H9 (cell line): ENCODE data around the gene FLT3. TPM values are rescaled to one million over a fixed set of nuclear protein-coding genes. Genes with fewer than 3 reads are reported as not detected.

Experiments
- DNase-seq: peaks from one replicate; pipeline ENCODE4 v3.0.0-alpha.2; 2017
- H2AFZ ChIP-seq: one replicate; pipeline ENCODE4 v1.6.1; 2013; ENCODE audit warnings: mild to moderate bottlenecking, low read length, control low read depth, moderate library complexity
- H2AK5ac ChIP-seq: 2 replicates; pipeline ENCODE4 v1.6.1; 2013; ENCODE audit warnings: low read length, control low read depth, mixed read lengths; ENCODE audit not compliant: insufficient read length
- H2BK120ac ChIP-seq: one replicate; pipeline ENCODE4 v1.6.1; 2013; ENCODE audit warnings: low read depth, mild to moderate bottlenecking, low read length, control low read depth, inconsistent platforms; ENCODE audit not compliant: poor library complexity, severe bottlenecking
- H2BK12ac ChIP-seq: 2 replicates; pipeline ENCODE4 v1.6.1; 2013; ENCODE audit warnings: low read length, control low read depth, mixed read lengths, low read depth; ENCODE audit not compliant: insufficient read length
- H2BK15ac ChIP-seq: 2 replicates; pipeline ENCODE4 v1.6.1; 2013; ENCODE audit warnings: low read depth, low read length, control low read depth
- H2BK20ac ChIP-seq: one replicate; pipeline ENCODE4 v1.6.1; 2013; ENCODE audit warnings: low read depth, mild to moderate bottlenecking, low read length, control low read depth, inconsistent platforms; ENCODE audit not compliant: poor library complexity, severe bottlenecking
- H2BK5ac ChIP-seq: 2 replicates; pipeline ENCODE4 v1.6.1; 2013; ENCODE audit warnings: low read length, control low read depth, mixed read lengths; ENCODE audit not compliant: insufficient read length
- H3K14ac ChIP-seq: 2 replicates; pipeline ENCODE4 v1.6.1; 2013; ENCODE audit warnings: low read length, control low read depth; ENCODE audit not compliant: insufficient read depth
- H3K18ac ChIP-seq: 2 replicates; pipeline ENCODE4 v1.6.1; 2013; ENCODE audit warnings: low read depth, mild to moderate bottlenecking, mixed read lengths, low read length, control low read depth; ENCODE audit not compliant: insufficient read length
- H3K23ac ChIP-seq: 2 replicates; pipeline ENCODE4 v1.6.1; 2013; ENCODE audit warnings: low read length, control low read depth, mixed read lengths, low read depth; ENCODE audit not compliant: insufficient read length
- H3K23me2 ChIP-seq: 2 replicates; pipeline ENCODE4 v1.6.1; 2013; ENCODE audit warnings: low read depth, mild to moderate bottlenecking, mixed read lengths, low read length, control low read depth; ENCODE audit not compliant: insufficient read length, poor library complexity, severe bottlenecking
- H3K27ac ChIP-seq: 2 replicates; pipeline ENCODE4 v1.5.1; 2013; ENCODE audit warnings: low read length, control low read depth, mixed read lengths, low read depth; ENCODE audit not compliant: insufficient read length
- H3K27me3 ChIP-seq: 2 replicates; pipeline ENCODE4 v1.6.1; 2013; ENCODE audit warnings: low read length, control low read depth, inconsistent platforms; ENCODE audit not compliant: insufficient read depth
- H3K4ac ChIP-seq: 2 replicates; pipeline ENCODE4 v1.6.1; 2013; ENCODE audit warnings: low read depth, mild to moderate bottlenecking, control low read depth, inconsistent platforms, low read length, moderate library complexity
- H3K4me1 ChIP-seq: 2 replicates; pipeline ENCODE4 v1.6.1; 2013; ENCODE audit warnings: low read length, control low read depth, inconsistent platforms; ENCODE audit not compliant: insufficient read depth
- H3K4me2 ChIP-seq: 2 replicates; pipeline ENCODE4 v1.6.1; 2013; ENCODE audit warnings: low read length, control low read depth, mixed read lengths; ENCODE audit not compliant: insufficient read length, insufficient read depth
- H3K56ac ChIP-seq: 2 replicates; pipeline ENCODE4 v1.6.1; 2013; ENCODE audit warnings: low read depth, mild to moderate bottlenecking, mixed read lengths, low read length, control low read depth; ENCODE audit not compliant: insufficient read length
- H3K79me1 ChIP-seq: 2 replicates; pipeline ENCODE4 v1.6.1; 2013; ENCODE audit warnings: low read depth, mild to moderate bottlenecking, moderate library complexity, low read length, control low read depth, inconsistent platforms; ENCODE audit not compliant: insufficient read depth, poor library complexity, severe bottlenecking
- H3K79me2 ChIP-seq: 2 replicates; pipeline ENCODE4 v1.6.1; 2013; ENCODE audit warnings: low read length, control low read depth, inconsistent platforms; ENCODE audit not compliant: insufficient read depth
- H3K9ac ChIP-seq: 2 replicates; pipeline ENCODE4 v1.6.1; 2013; ENCODE audit warnings: low read length, control low read depth, mixed read lengths; ENCODE audit not compliant: insufficient read length; ENCODE audit errors: extremely low read depth
- H3K9me3 ChIP-seq: one replicate; pipeline ENCODE4 v1.6.1; 2013; ENCODE audit warnings: low read depth, low read length, inconsistent platforms; ENCODE audit not compliant: control insufficient read depth
- H3T11ph ChIP-seq: one replicate; pipeline ENCODE4 v1.6.1; 2013; ENCODE audit warnings: mild to moderate bottlenecking, low read length, control low read depth, inconsistent platforms
- H4K20me1 ChIP-seq: one replicate; pipeline ENCODE4 v1.6.1; 2013; ENCODE audit not compliant: control insufficient read depth, insufficient read length, insufficient read depth
- H4K5ac ChIP-seq: 2 replicates; pipeline ENCODE4 v1.6.1; 2013; ENCODE audit warnings: low read depth, mild to moderate bottlenecking, mixed read lengths, low read length, control low read depth; ENCODE audit not compliant: insufficient read length
- H4K8ac ChIP-seq: replicated peaks from 2 replicates; pipeline ENCODE4 v1.6.1; 2013; ENCODE audit warnings: low read length, control low read depth, mixed read lengths, low read depth; ENCODE audit not compliant: insufficient read length
- H4K91ac ChIP-seq: 2 replicates; pipeline ENCODE4 v1.6.1; 2013; ENCODE audit warnings: low read depth, mild to moderate bottlenecking, moderate library complexity, mixed read lengths, low read length, control low read depth; ENCODE audit not compliant: insufficient read length
- H3K27ac Mint-ChIP-seq, 3 experiments: 2 replicates in 2 of 3; 3 replicates in 1 of 3; pipeline ENCODE4 v1.8.0; 2020 to 2021; ENCODE audit warnings: mixed read lengths in 3 of 3, mild to moderate bottlenecking in 1 of 3, moderate library complexity in 1 of 3
- H3K27me3 Mint-ChIP-seq: 2 replicates; pipeline ENCODE4 v1.8.0; 2021; ENCODE audit warnings: low read depth, mild to moderate bottlenecking, moderate library complexity, mixed read lengths
- H3K36me3 Mint-ChIP-seq, 3 experiments: 2 replicates in 2 of 3; 3 replicates in 1 of 3; pipeline ENCODE4 v1.8.0; 2020 to 2021; ENCODE audit warnings: low read depth in 3 of 3, mixed read lengths in 3 of 3; ENCODE audit not compliant: insufficient read depth in 1 of 3
- H3K4me1 Mint-ChIP-seq, 2 experiments: 2 replicates each; pipeline ENCODE4 v1.8.0; 2020; ENCODE audit warnings: mixed read lengths in 2 of 2
- H3K4me3 Mint-ChIP-seq, 2 experiments: 2 replicates in 1 of 2; 3 replicates in 1 of 2; pipeline ENCODE4 v1.8.0; 2020 to 2021; ENCODE audit warnings: mild to moderate bottlenecking in 2 of 2, mixed read lengths in 2 of 2, moderate library complexity in 1 of 2
- H3K9me3 Mint-ChIP-seq, 2 experiments: 2 replicates in 1 of 2; 3 replicates in 1 of 2; pipeline ENCODE4 v1.8.0; 2020; ENCODE audit warnings: mild to moderate bottlenecking in 2 of 2, mixed read lengths in 2 of 2, moderate library complexity in 1 of 2
- WGBS: extraction: QIAGEN DNeasy Blood & Tissue Kit; methylation state at CpG from one replicate; pipeline ENCODE4 v1.1.7; 2013; ENCODE audit warnings: missing lambda C conversion rate, low lambda C conversion rate, mixed read lengths; ENCODE audit not compliant: insufficient read length; ENCODE audit errors: extremely low coverage; 5-methylcytosine and 5-hydroxymethylcytosine counted together
- total RNA-seq: library from RNA; stranded (reverse); gene quantifications from 2 replicates; pipeline ENCODE4 v1.2.1, GENCODE V29; 2021
- TF ChIP-seq, protein P1 (sequence below): fragments of 200-600 bp; sonication (generic); conservative IDR thresholded peaks from 3 replicates; pipeline ENCODE4 v1.8.0; 2021; ENCODE audit warnings: antibody characterized with exemption, mild to moderate bottlenecking

Gene FLT3
- total RNA-seq, 1 experiment from 2014 or later: 0.44 TPM

DNA sequence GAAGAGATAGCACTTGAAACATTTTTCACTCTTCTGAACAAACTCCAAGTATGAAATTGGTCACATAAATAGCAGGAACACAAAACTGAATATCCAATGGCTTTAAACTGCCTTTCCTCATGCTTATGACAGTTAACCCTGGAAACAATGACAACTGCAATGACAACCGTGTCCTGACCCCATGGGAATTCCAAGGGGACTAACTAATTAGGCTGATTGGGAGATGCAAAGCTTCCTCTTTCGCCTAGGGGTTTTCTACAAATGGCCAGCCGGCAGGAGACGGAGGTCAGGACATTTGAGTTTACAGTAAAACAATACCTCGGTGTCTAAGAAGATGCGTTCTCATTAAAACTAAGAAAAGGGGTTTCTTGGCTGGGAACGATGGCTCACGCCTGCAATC, 58.9 kb downstream of the FLT3 start:
- no peak for DNase-seq
- no CpG with 5 or more reads among the region's 8 CpGs for WGBS
- no peaks in the 10 kb centered on the region for H3K79me1 ChIP-seq
- no peak overlapping the region for H2BK5ac ChIP-seq
- no peak overlapping the region for H2BK120ac ChIP-seq
- H3K27ac ChIP-seq: no peak overlapping the region
- H2BK12ac ChIP-seq: no peak overlapping the region
- no peaks in the 10 kb centered on the region for H3K9me3 ChIP-seq
- H3K18ac ChIP-seq: no peak overlapping the region
- H3K27ac Mint-ChIP-seq: peak overlapping the region in 1 of 3 experiments; percentile 28; a peak in 1 of 7 replicates
- no peak overlapping the region for H2AK5ac ChIP-seq
- no peak overlapping the region for H2BK15ac ChIP-seq
- H2BK20ac ChIP-seq: no peak overlapping the region
- TF ChIP-seq, protein P1, sequence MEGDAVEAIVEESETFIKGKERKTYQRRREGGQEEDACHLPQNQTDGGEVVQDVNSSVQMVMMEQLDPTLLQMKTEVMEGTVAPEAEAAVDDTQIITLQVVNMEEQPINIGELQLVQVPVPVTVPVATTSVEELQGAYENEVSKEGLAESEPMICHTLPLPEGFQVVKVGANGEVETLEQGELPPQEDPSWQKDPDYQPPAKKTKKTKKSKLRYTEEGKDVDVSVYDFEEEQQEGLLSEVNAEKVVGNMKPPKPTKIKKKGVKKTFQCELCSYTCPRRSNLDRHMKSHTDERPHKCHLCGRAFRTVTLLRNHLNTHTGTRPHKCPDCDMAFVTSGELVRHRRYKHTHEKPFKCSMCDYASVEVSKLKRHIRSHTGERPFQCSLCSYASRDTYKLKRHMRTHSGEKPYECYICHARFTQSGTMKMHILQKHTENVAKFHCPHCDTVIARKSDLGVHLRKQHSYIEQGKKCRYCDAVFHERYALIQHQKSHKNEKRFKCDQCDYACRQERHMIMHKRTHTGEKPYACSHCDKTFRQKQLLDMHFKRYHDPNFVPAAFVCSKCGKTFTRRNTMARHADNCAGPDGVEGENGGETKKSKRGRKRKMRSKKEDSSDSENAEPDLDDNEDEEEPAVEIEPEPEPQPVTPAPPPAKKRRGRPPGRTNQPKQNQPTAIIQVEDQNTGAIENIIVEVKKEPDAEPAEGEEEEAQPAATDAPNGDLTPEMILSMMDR: no peak
- peaks cover 4% of the 10 kb centered on the region for H3K27me3 Mint-ChIP-seq
- H3K9ac ChIP-seq: no peak overlapping the region
- H3K9me3 Mint-ChIP-seq: peaks cover 4 to 6% of the 10 kb centered on the region in 2 experiments
- no peak overlapping the region for H3K4me3 Mint-ChIP-seq
- H3K4me1 ChIP-seq: no peaks in the 10 kb centered on the region
- H3K4ac ChIP-seq: no peak overlapping the region
- no peak overlapping the region for H3K56ac ChIP-seq
- no peak overlapping the region for H4K8ac ChIP-seq
- no peak overlapping the region for H4K5ac ChIP-seq
- H4K20me1 ChIP-seq: no peaks in the 10 kb centered on the region
- H3K27me3 ChIP-seq: no peaks in the 10 kb centered on the region
- H3K23me2 ChIP-seq: no peaks in the 10 kb centered on the region
- peaks cover 0 to 5% (median 4%) of the 10 kb centered on the region in 3 experiments; a peak in 4 of 7 replicates for H3K36me3 Mint-ChIP-seq
- H3K4me2 ChIP-seq: no peak overlapping the region
- H3K4me1 Mint-ChIP-seq: peaks cover 9 to 21% of the 10 kb centered on the region in 2 experiments; a peak in 3 of 4 replicates
- H3K14ac ChIP-seq: no peak overlapping the region
- H3K79me2 ChIP-seq: no peaks in the 10 kb centered on the region; the same call in 1 of the 2 replicates
- H3K23ac ChIP-seq: no peak overlapping the region
- H4K91ac ChIP-seq: no peak overlapping the region
- H2AFZ ChIP-seq: no peak overlapping the region
- no peak overlapping the region for H3T11ph ChIP-seq
